IMR-90 (cell line): ENCODE results near the gene NOTCH2. TPM values are rescaled to one million over a fixed set of nuclear protein-coding genes. Genes with fewer than 3 reads are reported as not detected.

Experiments used
- ATAC-seq: fragments of 200-7000 bp; cut with Tn5 transposase; 2 replicates; pipeline ENCODE4 v1.9.1; 2020; ENCODE audit warnings: low read depth, mild to moderate bottlenecking, moderate library complexity
- BruUV-seq: library from RNA; stranded (reverse); fragments of 400-500 nt; replicated peaks from 2 replicates; lab custom pipeline; 2021; lab: Mats Ljungman, UMichigan
- CTCF ChIA-PET: fragments of 300-600 bp; formaldehyde crosslinking; extraction: SDS; loops from one replicate; lab custom pipeline; 2021; ENCODE audit warnings: antibody characterized with exemption; lab: Yijun Ruan, JAX
- POLR2A ChIA-PET: fragments of 300-600 bp; sonication (Branson Sonifier 250); formaldehyde crosslinking; loops from one replicate; lab custom pipeline; 2022; ENCODE audit warnings: antibody characterized with exemption; ENCODE audit not compliant: unreplicated experiment; lab: Charles Lee
- DNase-seq: peaks from one replicate; pipeline ENCODE4 v3.0.0; 2013
- H2AFZ ChIP-seq: replicated peaks from 2 replicates; pipeline ENCODE3; 2013; ENCODE audit warnings: low read length, mild to moderate bottlenecking; ENCODE audit not compliant: poor library complexity
- H2AK5ac ChIP-seq: 2 replicates; pipeline ENCODE4 v1.6.1; 2013; ENCODE audit warnings: low read depth, low read length, inconsistent platforms
- H2AK9ac ChIP-seq: replicated peaks from 2 replicates; pipeline ENCODE3; 2013; ENCODE audit warnings: mild to moderate bottlenecking, low read depth, low read length, moderate library complexity; ENCODE audit not compliant: poor library complexity
- H2BK120ac ChIP-seq: 2 replicates; pipeline ENCODE4 v1.6.1; 2013; ENCODE audit warnings: low read depth, low read length, inconsistent platforms
- H2BK15ac ChIP-seq: 3 replicates; pipeline ENCODE4 v1.6.1; 2013; ENCODE audit warnings: low read depth, low read length, inconsistent platforms
- H2BK20ac ChIP-seq: 2 replicates; pipeline ENCODE4 v1.6.1; 2013; ENCODE audit warnings: low read depth, mild to moderate bottlenecking, inconsistent platforms, low read length, moderate library complexity
- H2BK5ac ChIP-seq: 2 replicates; pipeline ENCODE4 v1.6.1; 2013; ENCODE audit warnings: mild to moderate bottlenecking, low read depth, low read length, inconsistent platforms; ENCODE audit not compliant: poor library complexity, severe bottlenecking
- H3K14ac ChIP-seq: replicated peaks from 2 replicates; pipeline ENCODE4 v1.6.1; 2013; ENCODE audit warnings: low read depth, low read length, inconsistent platforms
- H3K18ac ChIP-seq: 2 replicates; pipeline ENCODE4 v1.6.1; 2013; ENCODE audit warnings: low read depth, low read length, control low read depth
- H3K23ac ChIP-seq: 2 replicates; pipeline ENCODE4 v1.6.1; 2013; ENCODE audit warnings: low read depth, low read length, inconsistent platforms
- H3K27ac ChIP-seq: 2 replicates; pipeline ENCODE4 v1.5.1; 2013; ENCODE audit warnings: mild to moderate bottlenecking, control low read depth, low read length; ENCODE audit not compliant: insufficient read depth
- H3K27me3 ChIP-seq: 2 replicates; pipeline ENCODE4 v1.6.1; 2013; ENCODE audit warnings: low read length; ENCODE audit not compliant: control insufficient read depth, insufficient read depth
- H3K36me3 ChIP-seq: 2 replicates; pipeline ENCODE4 v1.6.1; 2013; ENCODE audit warnings: low read length, mixed read lengths; ENCODE audit not compliant: control insufficient read depth, insufficient read depth
- H3K4ac ChIP-seq: 2 replicates; pipeline ENCODE4 v1.6.1; 2013; ENCODE audit warnings: low read depth, low read length, inconsistent platforms
- H3K4me1 ChIP-seq: 2 replicates; pipeline ENCODE4 v1.6.1; 2013; ENCODE audit warnings: low read length, mixed read lengths; ENCODE audit not compliant: control insufficient read depth, insufficient read depth
- H3K4me2 ChIP-seq: 2 replicates; pipeline ENCODE4 v1.6.1; 2013; ENCODE audit warnings: low read depth, mild to moderate bottlenecking, control low read depth, low read length, moderate library complexity
- H3K4me3 ChIP-seq: 2 replicates; pipeline ENCODE4 v1.5.1; 2013; ENCODE audit warnings: low read depth, mild to moderate bottlenecking, control low read depth, low read length, moderate library complexity; ENCODE audit not compliant: insufficient read depth
- H3K56ac ChIP-seq: 2 replicates; pipeline ENCODE4 v1.6.1; 2013; ENCODE audit warnings: low read length, inconsistent platforms; ENCODE audit not compliant: insufficient read depth; ENCODE audit errors: extremely low read depth
- H3K79me1 ChIP-seq, 2 experiments: 2 replicates each; pipeline ENCODE4 v1.6.1; 2013; ENCODE audit warnings: low read length in 2 of 2, inconsistent platforms in 1 of 2, low read depth in 1 of 2
- H3K9ac ChIP-seq: 2 replicates; pipeline ENCODE4 v1.6.1; 2013; ENCODE audit warnings: low read depth, low read length, control low read depth
- H3K9me1 ChIP-seq: 2 replicates; pipeline ENCODE4 v1.6.1; 2013; ENCODE audit warnings: low read length, inconsistent platforms; ENCODE audit not compliant: insufficient read depth
- H3K9me3 ChIP-seq: 2 replicates; pipeline ENCODE4 v1.6.1; 2013; ENCODE audit warnings: low read length; ENCODE audit not compliant: control insufficient read depth, insufficient read depth
- H4K20me1 ChIP-seq: 2 replicates; pipeline ENCODE4 v1.6.1; 2013; ENCODE audit warnings: low read length, inconsistent platforms; ENCODE audit not compliant: insufficient read depth
- H4K5ac ChIP-seq: 2 replicates; pipeline ENCODE4 v1.6.1; 2013; ENCODE audit warnings: mild to moderate bottlenecking, low read depth, low read length, control low read depth
- H4K8ac ChIP-seq, 2 experiments: 2 replicates each; pipeline ENCODE4 v1.6.1; 2013; ENCODE audit warnings: low read depth in 2 of 2, low read length in 2 of 2, control low read depth in 1 of 2, inconsistent platforms in 1 of 2
- H4K91ac ChIP-seq: 2 replicates; pipeline ENCODE4 v1.6.1; 2013; ENCODE audit warnings: low read depth, low read length, inconsistent platforms; ENCODE audit not compliant: insufficient read depth
- CEBPB ChIP-seq: IDR thresholded peaks from 2 replicates; pipeline ENCODE4 v1.6.1; 2012; ENCODE audit warnings: low read depth, low read length, improper control_type of control experiment
- RFX5 ChIP-seq: IDR thresholded peaks from 2 replicates; pipeline ENCODE4 v1.8.0; 2012; ENCODE audit warnings: low read depth, mild to moderate bottlenecking, low read length, moderate library complexity
- WGBS, 2 experiments: methylation state at CpG; one replicate each; pipeline versions ENCODE4 v1.1.5 to v1.1.7; 2013; ENCODE audit warnings: missing lambda C conversion rate in 2 of 2; ENCODE audit not compliant: insufficient read length in 1 of 2; ENCODE audit errors: extremely low coverage in 2 of 2; 5-methylcytosine and 5-hydroxymethylcytosine counted together
- dilution Hi-C: fragments of 300-500 bp; cut with HindIII; formaldehyde crosslinking; loops from one replicate; pipeline ENCODE4 v1.14.3; 2018; ENCODE audit warnings: low sequenced_read_pairs; ENCODE audit not compliant: unreplicated experiment
- in situ Hi-C: fragments of 300-500 bp; cut with MboI; formaldehyde crosslinking; loops from 3 replicates; pipeline ENCODE4 v1.14.3; 2019; ENCODE audit warnings: low sequenced_read_pairs, inconsistent platforms, mixed read lengths
- intact Hi-C: fragments of 100-400 bp; cut with micrococcal nuclease; formaldehyde crosslinking; loops from 2 replicates; pipeline ENCODE4 v1.10.0; 2022
- polyA plus RNA-seq, 3 experiments: library from polyadenylated mRNA; depleted of rRNA; stranded (reverse); fragments of >200 nt; gene quantifications; 2 replicates each; pipeline ENCODE4 v1.2.3, GENCODE V29; 2012; ENCODE audit warnings: low replicate concordance in 1 of 3
- total RNA-seq: library from RNA; depleted of rRNA; stranded (reverse); fragments of >200 nt; gene quantifications from 2 replicates; pipeline ENCODE4 v1.2.3, GENCODE V29; 2012

Gene NOTCH2
- total and polyA plus RNA-seq, 2 of the 4 experiments (the other 2 are of a cell fraction): 40.4 to 131 TPM

GRCh38 chr1:119946724-119947123, 122.7 kb downstream of the NOTCH2 start:
- ChIA-PET POLR2A (no interaction called here), CTCF (interaction anchor here (1.7 to 1.9 kb wide), 2 partner anchors 77 to 138 kb away, joined by 4 to 7 read pairs; no protein-coding TSS in a partner anchor)
- Histone ChIP-seq H3K4me2 (peak overlapping the region; percentile 64; the same call in 1 of the 2 replicates), H2AFZ (no peak overlapping the region), H3K18ac (no peak overlapping the region), H2BK5ac (peak overlapping the region; percentile 84), H4K20me1 (0 out of 2 replicates have a peak, but pooled peaks cover 3% of the 10 kb centered on the region), H2BK15ac (no peak overlapping the region), H4K5ac (no peak overlapping the region), H3K56ac (0 out of 2 replicates have a peak overlapping the region, but pooled peaks have one; percentile 37), H4K91ac (no peak overlapping the region), H4K8ac (peak overlapping the region in 1 of 2 experiments; percentile 51; a peak in 1 of 4 replicates), H3K4me3 (no peak overlapping the region), H3K9me1 (peaks cover 4% of the 10 kb centered on the region), H2AK9ac (no peak overlapping the region), H3K9ac (no peak overlapping the region), H3K14ac (no peak overlapping the region), H3K4ac (no peak overlapping the region), H3K79me1 (peaks cover 3 to 18% of the 10 kb centered on the region in 2 experiments; a peak in 3 of 4 replicates), H3K23ac (no peak overlapping the region; the same call in 1 of the 2 replicates), H2BK120ac (no peak overlapping the region; the same call in 1 of the 2 replicates), H2AK5ac (no peak overlapping the region), H3K27me3 (no peaks in the 10 kb centered on the region), H3K36me3 (peaks cover 11% of the 10 kb centered on the region), H2BK20ac (no peak overlapping the region), H3K4me1 (peaks cover 7% of the 10 kb centered on the region), H3K9me3 (no peaks in the 10 kb centered on the region), H3K27ac (no peak overlapping the region)
- ATAC-seq (peak; percentile 60), DNase-seq (peak; percentile 34)
- WGBS, 2 experiments: no CpG with 5 or more reads among the region's 1 CpG
- dilution Hi-C loops: no loop called here
- intact Hi-C loops: loop anchor here (10.0 kb wide), 2 partner anchors 72 to 198 kb away; no protein-coding TSS in a partner anchor
- in situ Hi-C loops: no loop called here
- TF ChIP-seq RFX5: no peak
- TF ChIP-seq CEBPB: peak; percentile 17; the same call in 1 of the 2 replicates
- BruUV-seq: no TSS peak
